GM21390 (cell line): ENCODE data around the gene PGBD5.
"Not testable (repeated sequence)": the region's sequence is repeated elsewhere in the genome, so short reads cannot be mapped to it uniquely, and the experiment has no call there.

Experiments used
- ATAC-seq: cut with Tn5 transposase; IDR thresholded peaks from one replicate; pipeline ENCODE4 v1.9.1; 2021; ENCODE audit not compliant: unreplicated experiment

Gene PGBD5

GRCh38 chr1:230426246-230427093 is at the start of gene PGBD5:
Gene PGBD5, minus strand, starts transcription at chr1:230426332. Its CDS starts 404 bp downstream, at chr1:230425928.
- ATAC-seq: peak; percentile 85

GRCh38 chr1:230474924-230475323 is 48.8 kb upstream of the PGBD5 start:
- ATAC-seq: not testable (repeated sequence)

GRCh38 chr1:230470750-230471149 is 44.6 kb upstream of the PGBD5 start:
- ATAC-seq: not testable (repeated sequence)

- no peak for ATAC-seq
Measured at GRCh38 chr1:230469271-230469670, 43.1 kb upstream of the PGBD5 start.

- no peak for ATAC-seq
Measured at GRCh38 chr1:230465691-230466090, 39.6 kb upstream of the PGBD5 start.

GRCh38 chr1:230464671-230465070 is 38.5 kb upstream of the PGBD5 start:
- ATAC-seq: no peak

- ATAC-seq: no peak
Measured at GRCh38 chr1:230463760-230464159, 37.6 kb upstream of the PGBD5 start.

GRCh38 chr1:230463326-230463725 is 37.2 kb upstream of the PGBD5 start:
- no peak for ATAC-seq

GRCh38 chr1:230459465-230459864 is 33.3 kb upstream of the PGBD5 start:
- no peak for ATAC-seq

- no peak for ATAC-seq
Measured at GRCh38 chr1:230458509-230458908, 32.4 kb upstream of the PGBD5 start.

- no peak for ATAC-seq
Measured at GRCh38 chr1:230456478-230456877, 30.3 kb upstream of the PGBD5 start.

GRCh38 chr1:230455291-230455690 is 29.2 kb upstream of the PGBD5 start:
- no peak for ATAC-seq

GRCh38 chr1:230453377-230453776 is 27.2 kb upstream of the PGBD5 start:
- no peak for ATAC-seq

- no peak for ATAC-seq
Measured at GRCh38 chr1:230441183-230442029, 15.3 kb upstream of the PGBD5 start.

- ATAC-seq: no peak
Measured at GRCh38 chr1:230435108-230435507, 9.0 kb upstream of the PGBD5 start.

- no peak for ATAC-seq
Measured at GRCh38 chr1:230431527-230431926, 5.4 kb upstream of the PGBD5 start.

- ATAC-seq: no peak
Measured at GRCh38 chr1:230430499-230430898, 4.4 kb upstream of the PGBD5 start.

- no peak for ATAC-seq
Measured at GRCh38 chr1:230429067-230429735, 3.1 kb upstream of the PGBD5 start.

- no peak for ATAC-seq
Measured at GRCh38 chr1:230427981-230428380, 1.8 kb upstream of the PGBD5 start.

- ATAC-seq: no peak
Measured at GRCh38 chr1:230427094-230427876, 1.2 kb upstream of the PGBD5 start.
